SU-DHL-6 (cell line): ENCODE measurements around the gene TTI1.

Experiments
- CTCF ChIP-seq: fragments of 200-600 bp; sonication (generic); IDR thresholded peaks from one replicate; pipeline ENCODE4 v1.5.1; 2017; ENCODE audit warnings: antibody characterized with exemption, mild to moderate bottlenecking, low read length, moderate library complexity; ENCODE audit not compliant: insufficient read depth, poor library complexity, severe bottlenecking
- EZH2phosphoT487 ChIP-seq: fragments of 200-600 bp; sonication (generic), shearing (Covaris generic); conservative IDR thresholded peaks from 2 replicates; pipeline ENCODE4 v1.6.1; 2018; ENCODE audit warnings: mild to moderate bottlenecking, antibody characterized with exemption, low read length, moderate library complexity, mixed read lengths

GRCh38 chr20:37943033-37943432, 90.2 kb downstream of the TTI1 start:
- TF ChIP-seq CTCF: no peak
- no peak for TF ChIP-seq EZH2phosphoT487
